Gastrocnemius medialis (tissue), 4 donors: ENCODE data around the gene RELT. TPM values are rescaled to one million over a fixed set of nuclear protein-coding genes. Genes with fewer than 3 reads are reported as not detected.

Source experiments
- ATAC-seq, 2 donors: fragments of 150-250 bp; one replicate each; pipeline ENCODE4 v1.9.1; 2016
- DNase-seq, 2 donors: peaks; one replicate each; pipeline ENCODE4 v3.0.0-alpha.2; 2019
- H3K27ac ChIP-seq, 4 donors: fragments of 200-600 bp; sonication (generic); 1 replicate in 1 of 4; 2 replicates in 3 of 4; pipeline ENCODE4 v1.5.1; 2016 to 2018; ENCODE audit warnings: mild to moderate bottlenecking in 2 of 4, moderate library complexity in 1 of 4
- H3K27me3 ChIP-seq, 3 donors: fragments of 200-600 bp; sonication (generic) in 2 of 3; 1 replicate in 1 of 3; 2 replicates in 2 of 3; pipeline versions ENCODE4 v1.5.1 to v1.6.0; 2016 to 2019; ENCODE audit warnings: mild to moderate bottlenecking in 1 of 3, moderate library complexity in 1 of 3
- H3K36me3 ChIP-seq, 2 donors: fragments of 200-600 bp; sonication (generic) in 1 of 2; one replicate each; pipeline ENCODE4 v1.5.1; 2017 to 2018
- H3K4me1 ChIP-seq, 2 donors: fragments of 200-600 bp; sonication (generic) in 1 of 2; one replicate each; pipeline ENCODE4 v1.5.1; 2016 to 2017; ENCODE audit warnings: mild to moderate bottlenecking in 2 of 2
- H3K4me3 ChIP-seq, 4 donors: fragments of 200-600 bp; sonication (generic) in 3 of 4; 1 replicate in 1 of 4; 2 replicates in 3 of 4; pipeline ENCODE4 v1.5.1; 2016 to 2019; ENCODE audit warnings: mild to moderate bottlenecking in 2 of 4
- H3K9me3 ChIP-seq, 3 donors: fragments of 200-600 bp; sonication (generic) in 2 of 3; 1 replicate in 1 of 3; 2 replicates in 2 of 3; pipeline ENCODE4 v1.5.1; 2016 to 2019
- CTCF ChIP-seq, 5 experiments: fragments of 450-650 bp in 3 of 5; fragments of 200-600 bp in 2 of 5; sonication (generic) in 2 of 5; IDR thresholded peaks in 4 of 5; conservative IDR thresholded peaks in 1 of 5; 1 replicate in 4 of 5; 2 replicates in 1 of 5; pipeline ENCODE4 v1.5.1; 2016 to 2019; ENCODE audit warnings: antibody characterized with exemption in 5 of 5, mild to moderate bottlenecking in 3 of 5, moderate library complexity in 3 of 5
- POLR2A ChIP-seq, 2 donors: fragments of 450-650 bp; IDR thresholded peaks; one replicate each; pipeline ENCODE4 v1.6.1; 2017; ENCODE audit warnings: antibody characterized with exemption in 2 of 2, mild to moderate bottlenecking in 2 of 2, moderate library complexity in 2 of 2
- in situ Hi-C, 4 donors: fragments of 200-750 bp; cut with MboI; loops; one replicate each; pipeline versions ENCODE4 v1.15.0 to v1.8.0; 2017; ENCODE audit warnings: low sequenced_read_pairs in 4 of 4
- intact Hi-C: fragments of 100-400 bp; cut with DNase I; formaldehyde crosslinking; loops from one replicate; pipeline ENCODE4 v1.15.1; 2023; ENCODE audit warnings: low total_unique reads
- total RNA-seq, 4 donors: library from RNA; depleted of rRNA; stranded (reverse); fragments of >200 nt; gene quantifications; one replicate each; pipeline versions ENCODE4 v1.1.0 to v1.2.3, GENCODE V29; 2016

Gene RELT
- total RNA-seq, 4 donors from 2014 or later, result 18.5 to 63.5 (median 36.7) TPM

GRCh38 chr11:73411031-73411430 lies 34.8 kb downstream of the RELT start:
- no peak for TF ChIP-seq CTCF (IDR thresholded peaks at IDR 0.05 in 4 of 5, conservative IDR thresholded peaks at IDR 0.05 in 1 of 5)
- ATAC-seq (no peak), DNase-seq (no peak)

DNA sequence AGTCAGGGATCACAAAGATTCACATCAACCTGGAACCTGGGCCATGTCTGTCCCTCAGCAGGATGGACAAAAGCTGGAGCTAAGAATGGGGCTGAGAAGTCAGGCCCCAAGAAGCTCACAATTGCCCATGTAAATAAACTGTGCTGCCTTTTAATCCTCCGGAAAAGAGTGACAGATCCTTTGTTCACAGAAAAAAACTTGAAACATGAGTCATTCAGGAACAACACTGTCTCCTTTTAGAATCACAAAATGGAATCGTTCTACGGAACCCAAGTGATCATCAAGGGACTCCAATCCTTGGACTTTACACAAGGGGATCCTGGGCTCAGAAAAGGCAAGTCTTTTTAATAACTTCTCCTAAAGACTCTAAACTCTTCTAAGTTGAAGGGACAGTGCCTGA lies 36.1 kb downstream of the RELT start:
- DNase-seq (no peak), ATAC-seq (no peak)
- TF ChIP-seq CTCF (IDR thresholded peaks at IDR 0.05 in 4 of 5, conservative IDR thresholded peaks at IDR 0.05 in 1 of 5) (no peak), POLR2A (IDR thresholded peaks at IDR 0.05) (no peak)
- in situ Hi-C loops, result no loop called here
- intact Hi-C loops, result no loop called here
- Histone ChIP-seq H3K4me3 (no peak overlapping the region), H3K4me1 (peaks cover 22 to 35% of the 10 kb centered on the region in 2 donors), H3K36me3 (peaks cover 0 to 13% of the 10 kb centered on the region in 2 donors), H3K9me3 (no peaks in the 10 kb centered on the region), H3K27me3 (no peaks in the 10 kb centered on the region), H3K27ac (no peak overlapping the region)

More at GRCh38 chr11:73411031-73411430, 34.8 kb downstream of the RELT start:
- H3K9me3 ChIP-seq, result no peaks in the 10 kb centered on the region
- peaks cover 0 to 13% of the 10 kb centered on the region in 2 donors for H3K36me3 ChIP-seq
- no peak overlapping the region for H3K4me3 ChIP-seq
- no peak overlapping the region for H3K27ac ChIP-seq
- peaks cover 20 to 29% of the 10 kb centered on the region in 2 donors for H3K4me1 ChIP-seq
- intact Hi-C loops, result no loop called here
- H3K27me3 ChIP-seq, result no peaks in the 10 kb centered on the region
- in situ Hi-C loops, result no loop called here

- intact Hi-C loops, result no loop called here
- Histone ChIP-seq H3K4me3 (no peak overlapping the region), H3K27ac (peak overlapping the region in 1 of 4 donors; percentile 0), H3K27me3 (no peaks in the 10 kb centered on the region), H3K4me1 (peaks cover 22 to 35% of the 10 kb centered on the region in 2 donors), H3K36me3 (peaks cover 0 to 15% of the 10 kb centered on the region in 2 donors), H3K9me3 (no peaks in the 10 kb centered on the region)
- TF ChIP-seq CTCF (IDR thresholded peaks at IDR 0.05 in 4 of 5, conservative IDR thresholded peaks at IDR 0.05 in 1 of 5), result no peak
- no peak for TF ChIP-seq POLR2A (IDR thresholded peaks at IDR 0.05)
- ATAC-seq (no peak), DNase-seq (no peak)
- in situ Hi-C loops, result no loop called here
Measured at GRCh38 chr11:73413256-73413655, 37.1 kb downstream of the RELT start.

GRCh38 chr11:73414977-73415651 lies 38.9 kb downstream of the RELT start:
- in situ Hi-C loops (no loop called here), intact Hi-C loops (no loop called here)
- TF ChIP-seq POLR2A (IDR thresholded peaks at IDR 0.05) (no peak), CTCF (IDR thresholded peaks at IDR 0.05 in 4 of 5, conservative IDR thresholded peaks at IDR 0.05 in 1 of 5) (no peak)
- H3K36me3 ChIP-seq, result peaks cover 0 to 8% of the 10 kb centered on the region in 2 donors
- H3K27ac ChIP-seq, result peak overlapping the region; percentile 26 to 66 (median 62)
- peaks cover 22 to 35% of the 10 kb centered on the region in 2 donors for H3K4me1 ChIP-seq
- H3K9me3 ChIP-seq, result no peaks in the 10 kb centered on the region
- DNase-seq (no peak), ATAC-seq (peak; percentile 81 to 82)
- H3K4me3 ChIP-seq, result no peak overlapping the region
- no peaks in the 10 kb centered on the region for H3K27me3 ChIP-seq
